NCI-H2029 (cell line): Measurements from ENCODE around the gene MRPL27.
"Not testable (repeated sequence)": the region's sequence is repeated elsewhere in the genome, so short reads cannot be mapped to it uniquely, and the experiment has no call there.

Experiments
- DNase-seq: peaks from one replicate; lab custom pipeline; 2025; lab: John Stamatoyannopoulos, UW

The MRPL27 gene

GRCh38 chr17:50372758-50373556 lies at the start of gene MRPL27, which contains the start of gene EME1:
TSS of gene MRPL27 (minus strand) at chr17:50373184. CDS start at chr17:50373170, 14 bp downstream.
TSS of gene EME1 (plus strand) at chr17:50373229. CDS start at chr17:50375209, 1,980 bp downstream.
- DNase-seq = peak; percentile 90

- DNase-seq = no peak
These were observed 49.8 kb upstream of the MRPL27 start for GRCh38 chr17:50422738-50423137.

- no peak for DNase-seq
These were observed 48.5 kb upstream of the MRPL27 start for GRCh38 chr17:50421308-50422051.

GRCh38 chr17:50420419-50421112 lies 47.6 kb upstream of the MRPL27 start:
- no peak for DNase-seq

GRCh38 chr17:50419577-50419976 lies 46.6 kb upstream of the MRPL27 start:
- not testable (repeated sequence) for DNase-seq

GRCh38 chr17:50414808-50415207 lies 41.8 kb upstream of the MRPL27 start:
- no peak for DNase-seq

- no peak for DNase-seq
These were observed 39.3 kb upstream of the MRPL27 start for GRCh38 chr17:50412188-50412732.

GRCh38 chr17:50407921-50408320 lies 34.9 kb upstream of the MRPL27 start:
- no peak for DNase-seq

GRCh38 chr17:50406578-50406977 lies 33.6 kb upstream of the MRPL27 start:
- no peak for DNase-seq

- DNase-seq = not testable (repeated sequence)
These were observed 32.4 kb upstream of the MRPL27 start for GRCh38 chr17:50405351-50405750.

GRCh38 chr17:50399591-50399990 lies 26.6 kb upstream of the MRPL27 start:
- DNase-seq = not testable (repeated sequence)

GRCh38 chr17:50398672-50399071 lies 25.7 kb upstream of the MRPL27 start:
- DNase-seq = not testable (repeated sequence)

GRCh38 chr17:50397919-50398285 lies 24.9 kb upstream of the MRPL27 start:
- DNase-seq = no peak

- peak; percentile 73 for DNase-seq
These were observed 24.3 kb upstream of the MRPL27 start, which contains the start of gene LRRC59 for GRCh38 chr17:50397111-50397918. TSS of gene LRRC59 (minus strand) at chr17:50397523. CDS start at chr17:50397317, 206 bp downstream.

GRCh38 chr17:50396261-50397110 lies 23.5 kb upstream of the MRPL27 start:
- peak; percentile 47 for DNase-seq

GRCh38 chr17:50394711-50395110 lies 21.7 kb upstream of the MRPL27 start:
- DNase-seq = no peak

- no peak for DNase-seq
These were observed 20.7 kb upstream of the MRPL27 start for GRCh38 chr17:50393700-50394099.

GRCh38 chr17:50392621-50393020 lies 19.6 kb upstream of the MRPL27 start:
- DNase-seq = no peak

GRCh38 chr17:50389534-50389933 lies 16.6 kb upstream of the MRPL27 start:
- no peak for DNase-seq

GRCh38 chr17:50388728-50389127 lies 15.7 kb upstream of the MRPL27 start:
- no peak for DNase-seq
